ENCODE measurements around the gene SPO11. TPM values are rescaled to one million over a fixed set of nuclear protein-coding genes. Genes with fewer than 3 reads are reported as not detected.

The SPO11 gene
- total and polyA plus RNA-seq, 2 of the 4 experiments (the other 2 are of a cell fraction) = not detected

DNA sequence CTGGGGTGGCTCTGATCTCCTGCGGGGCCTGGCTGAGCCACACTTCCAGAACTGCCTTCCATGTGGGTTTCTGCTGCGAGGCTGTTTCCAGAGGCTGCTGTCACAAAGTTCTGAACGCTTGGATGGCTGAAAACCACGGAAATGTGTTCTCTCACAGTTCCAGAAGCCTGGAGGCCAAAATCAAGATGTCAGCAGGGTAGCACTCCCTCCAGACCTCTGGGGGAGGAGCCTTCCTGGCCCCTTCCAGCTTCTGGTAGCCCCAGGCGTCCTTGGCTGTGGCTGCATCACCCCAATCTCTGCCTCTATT lies 39.5 kb upstream of the SPO11 start:
- ATAC-seq (ENCODE audit: low read depth) = no peak
- POLR2A ChIA-PET (ENCODE audit: unreplicated experiment) = no interaction called here
- CTCF ChIA-PET = no interaction called here

More for the DNA sequence above, 39.5 kb upstream of the SPO11 start:
- Histone ChIP-seq H4K5ac (ENCODE audit: low read depth, low read length) (no peak overlapping the region), H2BK20ac (ENCODE audit: low read depth, low read length) (no peak overlapping the region), H3K9me3 (ENCODE audit: control insufficient read depth, insufficient read depth, low read length) (no peaks in the 10 kb centered on the region), H3K27ac (ENCODE audit: insufficient read depth, low read length) (no peak overlapping the region), H4K20me1 (ENCODE audit: insufficient read depth, low read length) (no peaks in the 10 kb centered on the region), H3K18ac (ENCODE audit: low read depth, low read length) (no peak overlapping the region), H2AK5ac (ENCODE audit: low read depth, low read length) (no peak overlapping the region), H3K4me3 (ENCODE audit: insufficient read depth, low read depth, low read length) (no peak overlapping the region), H3K14ac (replicated peaks; ENCODE audit: low read depth, low read length) (no peak overlapping the region), H2BK15ac (ENCODE audit: low read depth, low read length) (no peak overlapping the region), H4K91ac (ENCODE audit: insufficient read depth, low read depth, low read length) (no peak overlapping the region), H3K4me1 (ENCODE audit: control insufficient read depth, insufficient read depth, low read length) (peaks cover 2% of the 10 kb centered on the region; the same call in 1 of the 2 replicates), H2AFZ (replicated peaks; ENCODE audit: low read length, poor library complexity) (no peak overlapping the region), H4K8ac (ENCODE audit: low read depth in 2 of 2, low read length in 2 of 2) (no peak overlapping the region), H3K36me3 (ENCODE audit: control insufficient read depth, insufficient read depth, low read length) (no peaks in the 10 kb centered on the region), H2BK120ac (ENCODE audit: low read depth, low read length) (no peak overlapping the region), H3K9ac (ENCODE audit: low read depth, low read length) (no peak overlapping the region), H3K23ac (ENCODE audit: low read depth, low read length) (no peak overlapping the region), H2AK9ac (replicated peaks; ENCODE audit: low read depth, low read length, poor library complexity) (no peak overlapping the region), H2BK5ac (ENCODE audit: low read depth, low read length, poor library complexity, severe bottlenecking) (no peak overlapping the region), H3K27me3 (ENCODE audit: control insufficient read depth, insufficient read depth, low read length) (peaks cover 17% of the 10 kb centered on the region), H3K56ac (ENCODE audit: extremely low read depth, insufficient read depth, low read length) (no peak overlapping the region), H3K4me2 (ENCODE audit: low read depth, low read length) (no peak overlapping the region), H3K79me1 (ENCODE audit: low read depth in 1 of 2, low read length in 2 of 2) (no peaks in the 10 kb centered on the region), H3K9me1 (ENCODE audit: insufficient read depth, low read length) (no peaks in the 10 kb centered on the region), H3K4ac (ENCODE audit: low read depth, low read length) (no peak overlapping the region)
- no TSS peak for BruUV-seq (replicated peaks)
- TF ChIP-seq CEBPB (IDR thresholded peaks at IDR 0.05; ENCODE audit: low read depth, low read length) = no peak
- no peak for TF ChIP-seq MAZ (IDR thresholded peaks at IDR 0.05; ENCODE audit: borderline replicate concordance, low read depth, low read length)
- TF ChIP-seq, protein P1, sequence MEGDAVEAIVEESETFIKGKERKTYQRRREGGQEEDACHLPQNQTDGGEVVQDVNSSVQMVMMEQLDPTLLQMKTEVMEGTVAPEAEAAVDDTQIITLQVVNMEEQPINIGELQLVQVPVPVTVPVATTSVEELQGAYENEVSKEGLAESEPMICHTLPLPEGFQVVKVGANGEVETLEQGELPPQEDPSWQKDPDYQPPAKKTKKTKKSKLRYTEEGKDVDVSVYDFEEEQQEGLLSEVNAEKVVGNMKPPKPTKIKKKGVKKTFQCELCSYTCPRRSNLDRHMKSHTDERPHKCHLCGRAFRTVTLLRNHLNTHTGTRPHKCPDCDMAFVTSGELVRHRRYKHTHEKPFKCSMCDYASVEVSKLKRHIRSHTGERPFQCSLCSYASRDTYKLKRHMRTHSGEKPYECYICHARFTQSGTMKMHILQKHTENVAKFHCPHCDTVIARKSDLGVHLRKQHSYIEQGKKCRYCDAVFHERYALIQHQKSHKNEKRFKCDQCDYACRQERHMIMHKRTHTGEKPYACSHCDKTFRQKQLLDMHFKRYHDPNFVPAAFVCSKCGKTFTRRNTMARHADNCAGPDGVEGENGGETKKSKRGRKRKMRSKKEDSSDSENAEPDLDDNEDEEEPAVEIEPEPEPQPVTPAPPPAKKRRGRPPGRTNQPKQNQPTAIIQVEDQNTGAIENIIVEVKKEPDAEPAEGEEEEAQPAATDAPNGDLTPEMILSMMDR (conservative IDR thresholded peaks at IDR 0.05; ENCODE audit: low read depth, low read length) = no peak
- no peak for TF ChIP-seq RCOR1 (IDR thresholded peaks at IDR 0.05; ENCODE audit: insufficient replicate concordance, low read length)
- no peak for TF ChIP-seq MXI1 (IDR thresholded peaks at IDR 0.05; ENCODE audit: borderline replicate concordance, low read depth, low read length)
- TF ChIP-seq BHLHE40 (IDR thresholded peaks at IDR 0.05; ENCODE audit: low read depth, low read length) = no peak
- no peak for TF ChIP-seq NFE2L2 (IDR thresholded peaks at IDR 0.05; ENCODE audit: low read depth, low read length)
- TF ChIP-seq RAD21 (IDR thresholded peaks at IDR 0.05; ENCODE audit: low read length) = no peak
- TF ChIP-seq FOS (IDR thresholded peaks at IDR 0.05; ENCODE audit: low read depth, low read length) = no peak
- no peak for TF ChIP-seq RFX5 (IDR thresholded peaks at IDR 0.05; ENCODE audit: low read depth, low read length)
- no peak for TF ChIP-seq POLR2A (IDR thresholded peaks at IDR 0.05; ENCODE audit: low read depth, low read length)
- TF ChIP-seq MAFK (IDR thresholded peaks at IDR 0.05; ENCODE audit: low read depth, low read length) = no peak
- TF ChIP-seq SMC3 (IDR thresholded peaks at IDR 0.05; ENCODE audit: low read depth, low read length) = no peak
- TF ChIP-seq, protein P2, sequence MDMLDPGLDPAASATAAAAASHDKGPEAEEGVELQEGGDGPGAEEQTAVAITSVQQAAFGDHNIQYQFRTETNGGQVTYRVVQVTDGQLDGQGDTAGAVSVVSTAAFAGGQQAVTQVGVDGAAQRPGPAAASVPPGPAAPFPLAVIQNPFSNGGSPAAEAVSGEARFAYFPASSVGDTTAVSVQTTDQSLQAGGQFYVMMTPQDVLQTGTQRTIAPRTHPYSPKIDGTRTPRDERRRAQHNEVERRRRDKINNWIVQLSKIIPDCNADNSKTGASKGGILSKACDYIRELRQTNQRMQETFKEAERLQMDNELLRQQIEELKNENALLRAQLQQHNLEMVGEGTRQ (IDR thresholded peaks at IDR 0.05; ENCODE audit: low read depth, low read length) = no peak
- TF ChIP-seq, protein P3, sequence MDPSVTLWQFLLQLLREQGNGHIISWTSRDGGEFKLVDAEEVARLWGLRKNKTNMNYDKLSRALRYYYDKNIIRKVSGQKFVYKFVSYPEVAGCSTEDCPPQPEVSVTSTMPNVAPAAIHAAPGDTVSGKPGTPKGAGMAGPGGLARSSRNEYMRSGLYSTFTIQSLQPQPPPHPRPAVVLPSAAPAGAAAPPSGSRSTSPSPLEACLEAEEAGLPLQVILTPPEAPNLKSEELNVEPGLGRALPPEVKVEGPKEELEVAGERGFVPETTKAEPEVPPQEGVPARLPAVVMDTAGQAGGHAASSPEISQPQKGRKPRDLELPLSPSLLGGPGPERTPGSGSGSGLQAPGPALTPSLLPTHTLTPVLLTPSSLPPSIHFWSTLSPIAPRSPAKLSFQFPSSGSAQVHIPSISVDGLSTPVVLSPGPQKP (IDR thresholded peaks at IDR 0.05; ENCODE audit: borderline replicate concordance, low read depth, low read length) = no peak
- no peak for TF ChIP-seq CHD1 (IDR thresholded peaks at IDR 0.05; ENCODE audit: low read depth, low read length)
- no peak for DNase-seq
- dilution Hi-C loops (cut with HindIII; ENCODE audit: low sequenced_read_pairs, unreplicated experiment) (no loop called here), intact Hi-C loops (cut with micrococcal nuclease) (no loop called here), in situ Hi-C loops (cut with MboI; ENCODE audit: low sequenced_read_pairs) (no loop called here)
- WGBS, 2 experiments (ENCODE audit: extremely low coverage in 2 of 2, insufficient read length in 1 of 2) = 22% methylated on average over 3 of the region's 5 CpGs; no CpG with 5 or more reads in 1 of the 2 experiments

Data from IMR-90 (cell line).